Dermis microvascular lymphatic vessel endothelial cell (primary cell): ENCODE data around the gene PLAGL2. TPM values are rescaled to one million over a fixed set of nuclear protein-coding genes. Genes with fewer than 3 reads are reported as not detected.

Experiments used
- DNase-seq, 2 donors: peaks; one replicate each; pipeline versions ENCODE4 v3.0.0 to v3.0.0-alpha.2; 2010; ENCODE audit warnings: low read depth in 2 of 2
- total RNA-seq: library from RNA; depleted of rRNA; stranded (reverse); fragments of >200 nt; gene quantifications from 2 replicates; pipeline ENCODE4 v1.2.1, GENCODE V29; 2014

PLAGL2 gene
- total RNA-seq, 1 donor from 2014 or later, result 2.3 TPM

- DNase-seq, result peak in 1 of 2 donors; percentile 69
These were observed 55.0 kb downstream of the PLAGL2 start for GRCh38 chr20:32152421-32153155.

- DNase-seq, result no peak
These were observed 57.2 kb downstream of the PLAGL2 start for GRCh38 chr20:32150291-32150848.

- no peak for DNase-seq
These were observed 57.9 kb downstream of the PLAGL2 start for GRCh38 chr20:32149566-32150170.

- no peak for DNase-seq
These were observed 62.5 kb downstream of the PLAGL2 start for GRCh38 chr20:32144898-32145662.

GRCh38 chr20:32142991-32143390, 64.6 kb downstream of the PLAGL2 start:
- DNase-seq, result no peak

Other genes starting within 250 kb of the PLAGL2 start
- gene XKR7, start 239.6 kb downstream of the PLAGL2 start, total RNA-seq, result not detected in 2 replicates
- gene CCM2L, start 197.3 kb downstream of the PLAGL2 start, total RNA-seq, result 17.3 and 27.6 TPM in 2 replicates
- not detected in 2 replicates for gene HCK, start 155.5 kb downstream of the PLAGL2 start, total RNA-seq
- 16.7 and 27.3 TPM in 2 replicates for gene TM9SF4, start 98.0 kb downstream of the PLAGL2 start, total RNA-seq
- 26.7 and 42.9 TPM in 2 replicates for gene POFUT1, start 137 bp upstream of the PLAGL2 start, total RNA-seq
- gene KIF3B, start 69.9 kb upstream of the PLAGL2 start, total RNA-seq, result 24.3 and 25.8 TPM in 2 replicates
- 27.3 and 48.4 TPM in 2 replicates for gene ASXL1, start 150.6 kb upstream of the PLAGL2 start, total RNA-seq